Endothelial cell of umbilical vein (primary cell): ENCODE results near the gene HABP2. TPM values are rescaled to one million over a fixed set of nuclear protein-coding genes. Genes with fewer than 3 reads are reported as not detected.

Experiments
- BruUV-seq: library from RNA; stranded (reverse); fragments of 400-500 nt; replicated peaks from 2 replicates; lab custom pipeline; 2021; lab: Mats Ljungman, UMichigan
- CTCF ChIA-PET: fragments of 300-600, 350-600 bp; sonication (Branson Sonifier 250); formaldehyde crosslinking; loops from one replicate; lab custom pipeline; 2021; ENCODE audit warnings: antibody characterized with exemption, inconsistent platforms; lab: Charles Lee
- POLR2A ChIA-PET: fragments of 300-600, 350-600 bp; sonication (Branson Sonifier 250); formaldehyde crosslinking; loops from one replicate; lab custom pipeline; 2021; ENCODE audit warnings: antibody characterized with exemption, inconsistent platforms; lab: Charles Lee
- DNase-seq: peaks from one replicate; pipeline ENCODE4 v3.0.0-alpha.2; 2011; ENCODE audit warnings: low read depth, low spot score
- FAIRE-seq: peaks from 2 replicates; lab custom pipeline; 2011; peaks lifted over from hg19 to GRCh38; lab: Jason Lieb, UNC
- H2AFZ ChIP-seq: 2 replicates; pipeline ENCODE4 v1.6.0; 2012; ENCODE audit warnings: low read depth, low read length, control low read depth, inconsistent platforms
- H3K27ac ChIP-seq: 2 replicates; pipeline ENCODE4 v1.5.1; 2011; ENCODE audit warnings: low read depth, mild to moderate bottlenecking, control low read depth, low read length, moderate library complexity; ENCODE audit not compliant: insufficient read depth
- H3K27me3 ChIP-seq, 2 experiments: 2 replicates each; pipeline versions ENCODE4 v1.6.0 to v1.6.1; 2011; ENCODE audit warnings: low read length in 2 of 2, mixed read lengths in 1 of 2; ENCODE audit not compliant: control insufficient read depth in 2 of 2, insufficient read depth in 2 of 2
- H3K36me3 ChIP-seq, 2 experiments: 2 replicates in 1 of 2; 3 replicates in 1 of 2; pipeline ENCODE4 v1.5.1; 2011; ENCODE audit warnings: low read length in 2 of 2, mild to moderate bottlenecking in 1 of 2, moderate library complexity in 1 of 2; ENCODE audit not compliant: control insufficient read depth in 2 of 2, insufficient read depth in 2 of 2; ENCODE audit errors: extremely low read depth in 1 of 2
- H3K4me1 ChIP-seq: 3 replicates; pipeline ENCODE4 v1.5.1; 2011; ENCODE audit warnings: mild to moderate bottlenecking, low read length; ENCODE audit not compliant: control insufficient read depth, insufficient read depth; ENCODE audit errors: extremely low read depth
- H3K4me2 ChIP-seq: 2 replicates; pipeline ENCODE4 v1.6.1; 2011; ENCODE audit warnings: low read length, control low read depth, mixed read lengths; ENCODE audit not compliant: insufficient read depth
- H3K4me3 ChIP-seq, 3 experiments: fragments of 200-600 bp in 1 of 3; sonication (generic), shearing (Covaris generic) in 1 of 3; replicated peaks in 1 of 3; 2 replicates each; pipeline ENCODE4 v1.5.1; 2011 to 2016; ENCODE audit warnings: control low read depth in 3 of 3, low read length in 3 of 3, mild to moderate bottlenecking in 2 of 3, inconsistent platforms in 1 of 3, low read depth in 1 of 3, moderate library complexity in 1 of 3; ENCODE audit not compliant: insufficient read depth in 1 of 3
- H3K79me2 ChIP-seq: 2 replicates; pipeline ENCODE4 v1.6.0; 2012; ENCODE audit warnings: low read length, inconsistent platforms; ENCODE audit not compliant: control insufficient read depth, insufficient read depth
- H3K9ac ChIP-seq: replicated peaks from 2 replicates; pipeline ENCODE3; 2011; ENCODE audit warnings: low read length, control low read depth; ENCODE audit not compliant: insufficient read depth; ENCODE audit errors: extremely low read depth
- H3K9me1 ChIP-seq: replicated peaks from 3 replicates; pipeline ENCODE4 v1.6.0; 2011; ENCODE audit warnings: mild to moderate bottlenecking, low read length; ENCODE audit not compliant: control insufficient read depth, insufficient read depth; ENCODE audit errors: extremely low read depth
- H3K9me3 ChIP-seq: replicated peaks from 2 replicates; pipeline ENCODE4 v1.5.1; 2012; ENCODE audit warnings: low read length, inconsistent platforms; ENCODE audit not compliant: control insufficient read depth, insufficient read depth
- H4K20me1 ChIP-seq: replicated peaks from 2 replicates; pipeline ENCODE3; 2011; ENCODE audit warnings: mild to moderate bottlenecking, low read length; ENCODE audit not compliant: control insufficient read depth, insufficient read depth; ENCODE audit errors: extremely low read depth
- CTCF ChIP-seq, 2 donors: IDR thresholded peaks; 1 replicate in 1 of 2; 2 replicates in 1 of 2; pipeline ENCODE4 v1.5.1; 2011; ENCODE audit warnings: low read length in 2 of 2, mild to moderate bottlenecking in 2 of 2, moderate library complexity in 2 of 2, control low read depth in 1 of 2, inconsistent platforms in 1 of 2, low read depth in 1 of 2; ENCODE audit not compliant: insufficient read depth in 1 of 2; ENCODE audit errors: extremely low read depth in 1 of 2
- EZH2 ChIP-seq: IDR thresholded peaks from 2 replicates; pipeline ENCODE4 v1.6.1; 2012; ENCODE audit warnings: borderline replicate concordance, low read depth, mild to moderate bottlenecking, moderate library complexity, low read length, inconsistent platforms; ENCODE audit not compliant: severe bottlenecking
- FOS ChIP-seq: IDR thresholded peaks from 2 replicates; pipeline ENCODE4 v1.6.1; 2011; ENCODE audit warnings: mild to moderate bottlenecking, low read length, moderate library complexity, borderline replicate concordance; ENCODE audit not compliant: insufficient read depth
- GATA2 ChIP-seq: IDR thresholded peaks from 2 replicates; pipeline ENCODE4 v1.7.0; 2011; ENCODE audit warnings: low read depth, mild to moderate bottlenecking, moderate library complexity, mixed read lengths, low read length; ENCODE audit not compliant: insufficient read length, insufficient read depth
- JUN ChIP-seq: IDR thresholded peaks from 2 replicates; pipeline ENCODE4 v1.6.1; 2011; ENCODE audit warnings: borderline replicate concordance, low read depth; ENCODE audit not compliant: insufficient read length, insufficient read depth
- MAX ChIP-seq: IDR thresholded peaks from 2 replicates; pipeline ENCODE4 v1.6.1; 2011; ENCODE audit not compliant: insufficient read depth, insufficient read length
- MYC ChIP-seq: IDR thresholded peaks from one replicate; pipeline ENCODE4 v1.6.1; 2011; ENCODE audit warnings: mild to moderate bottlenecking, low read depth, low read length
- POLR2A ChIP-seq: IDR thresholded peaks from 2 replicates; pipeline ENCODE4 v1.6.1; 2012; ENCODE audit warnings: low read depth, mild to moderate bottlenecking, control low read depth, low read length
- POLR2AphosphoS5 ChIP-seq: IDR thresholded peaks from 2 replicates; pipeline ENCODE4 v1.6.1; 2012; ENCODE audit warnings: low read depth, mild to moderate bottlenecking, control low read depth, low read length, moderate library complexity; ENCODE audit not compliant: insufficient read depth
- dilution Hi-C: fragments of 300-500 bp; cut with MboI; formaldehyde crosslinking; loops from one replicate; pipeline ENCODE4 v1.15.0; 2019; ENCODE audit warnings: low sequenced_read_pairs; ENCODE audit not compliant: extremely low pct_ligation_motif_present
- intact Hi-C: fragments of 100-400 bp; cut with micrococcal nuclease; formaldehyde crosslinking; loops from one replicate; pipeline ENCODE4 v1.10.0; 2022
- polyA plus RNA-seq, 4 experiments: library from polyadenylated mRNA; depleted of rRNA in 3 of 4; stranded (reverse) in 3 of 4; unstranded in 1 of 4; fragments of >200 nt; gene quantifications; 2 replicates each; pipeline versions ENCODE4 v1.2.1 to v1.2.3, GENCODE V29; 2011 to 2012; ENCODE audit warnings: missing spikeins in 1 of 4
- total RNA-seq: library from RNA; stranded (reverse); gene quantifications from 2 replicates; pipeline ENCODE4 v1.2.3, GENCODE V29; 2021

HABP2 gene
- total and polyA plus RNA-seq, 2 donors (not counting 3 experiments of a cell fraction or from before 2014, with no cell fraction given), result 0.04 TPM; not detected in 1

- Histone ChIP-seq H4K20me1 (no peaks in the 10 kb centered on the region), H3K4me2 (no peak overlapping the region), H3K4me1 (no peaks in the 10 kb centered on the region), H2AFZ (no peak overlapping the region), H3K27ac (no peak overlapping the region), H3K9ac (no peak overlapping the region), H3K36me3 (no peaks in the 10 kb centered on the region), H3K79me2 (no peaks in the 10 kb centered on the region), H3K9me1 (no peaks in the 10 kb centered on the region), H3K4me3 (no peak overlapping the region), H3K27me3 (peaks cover 0 to 6% of the 10 kb centered on the region in 2 experiments), H3K9me3 (no peaks in the 10 kb centered on the region)
- no peak for DNase-seq
- ChIA-PET POLR2A (no interaction called here), CTCF (no interaction called here)
- FAIRE-seq, result no peak
- dilution Hi-C loops, result no loop called here
- no peak for TF ChIP-seq GATA2
- TF ChIP-seq FOS, result no peak
- TF ChIP-seq JUN, result no peak
- TF ChIP-seq MYC, result no peak
- no peak for TF ChIP-seq MAX
- intact Hi-C loops, result no loop called here
- no TSS peak for BruUV-seq
Measured at GRCh38 chr10:113612154-113612553, 59.3 kb downstream of the HABP2 start.

GRCh38 chr10:113613427-113613826 is 60.6 kb downstream of the HABP2 start:
- no peak overlapping the region for H3K27ac ChIP-seq
- no peaks in the 10 kb centered on the region for H3K79me2 ChIP-seq
- no peaks in the 10 kb centered on the region for H4K20me1 ChIP-seq
- no peak overlapping the region for H3K4me3 ChIP-seq
- DNase-seq, result no peak
- no peak overlapping the region for H3K9ac ChIP-seq
- no TSS peak for BruUV-seq
- no peaks in the 10 kb centered on the region for H3K36me3 ChIP-seq
- FAIRE-seq, result no peak
- intact Hi-C loops, result no loop called here
- ChIA-PET CTCF (no interaction called here), POLR2A (no interaction called here)
- dilution Hi-C loops, result no loop called here
- H3K27me3 ChIP-seq, result peaks cover 2 to 19% of the 10 kb centered on the region in 2 experiments
- no peak overlapping the region for H3K4me2 ChIP-seq
- no peaks in the 10 kb centered on the region for H3K9me1 ChIP-seq
- H3K4me1 ChIP-seq, result no peaks in the 10 kb centered on the region
- no peaks in the 10 kb centered on the region for H3K9me3 ChIP-seq
- H2AFZ ChIP-seq, result no peak overlapping the region
- TF ChIP-seq CTCF (IDR thresholded peaks at IDR 0.05; ENCODE audit: extremely low read depth in 1 of 2, insufficient read depth in 1 of 2, low read depth in 1 of 2, low read length in 2 of 2), result no peak
- TF ChIP-seq POLR2AphosphoS5, result no peak
- no peak for TF ChIP-seq JUN
- TF ChIP-seq EZH2, result no peak
- no peak for TF ChIP-seq FOS
- no peak for TF ChIP-seq MYC
- TF ChIP-seq GATA2, result no peak
- no peak for TF ChIP-seq POLR2A
- no peak for TF ChIP-seq MAX
